Stimulated activated CD4-positive, alpha-beta T cell treated with anti-CD3 and anti-CD28 coated beads, Interleukin-12 subunit alpha, Interleukin-12 subunit beta, amount 100 ng/mL, for 4 hours (primary cell): ENCODE measurements around the gene ZNF638.
"Not testable (repeated sequence)": the region's sequence is repeated elsewhere in the genome, so short reads cannot be mapped to it uniquely, and the experiment has no call there.

Experiments
- DNase-seq: peaks from one replicate; pipeline ENCODE4 v3.0.0-alpha.2; 2020

The ZNF638 gene

GRCh38 chr2:71331581-71332434, at the start of gene ZNF638:
Gene ZNF638, plus strand, starts transcription at chr2:71331782. Its CDS starts 17,173 bp downstream, at chr2:71348955.
- DNase-seq = peak; percentile 91

- no peak for DNase-seq
These were observed 49.6 kb upstream of the ZNF638 start for GRCh38 chr2:71281950-71282349.

DNA sequence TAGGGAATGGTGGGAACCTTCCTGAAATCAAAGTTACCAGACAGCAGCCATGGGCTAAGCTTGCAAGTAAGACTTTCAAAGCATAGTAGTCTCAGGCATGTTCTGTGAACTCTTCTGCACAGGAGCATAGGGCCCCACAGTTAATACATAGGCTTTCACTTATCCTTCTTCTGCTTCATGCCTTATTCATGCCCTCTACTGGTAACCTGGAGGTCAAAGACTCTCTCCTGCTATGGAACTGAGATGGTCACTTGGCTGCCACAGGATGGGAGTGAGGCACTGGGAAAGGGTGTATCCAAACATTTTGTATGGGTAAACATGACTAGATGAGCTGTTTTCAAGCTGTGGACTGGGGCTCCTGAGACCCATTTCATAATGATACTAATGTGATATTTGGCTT, 49.1 kb upstream of the ZNF638 start:
- no peak for DNase-seq

DNA sequence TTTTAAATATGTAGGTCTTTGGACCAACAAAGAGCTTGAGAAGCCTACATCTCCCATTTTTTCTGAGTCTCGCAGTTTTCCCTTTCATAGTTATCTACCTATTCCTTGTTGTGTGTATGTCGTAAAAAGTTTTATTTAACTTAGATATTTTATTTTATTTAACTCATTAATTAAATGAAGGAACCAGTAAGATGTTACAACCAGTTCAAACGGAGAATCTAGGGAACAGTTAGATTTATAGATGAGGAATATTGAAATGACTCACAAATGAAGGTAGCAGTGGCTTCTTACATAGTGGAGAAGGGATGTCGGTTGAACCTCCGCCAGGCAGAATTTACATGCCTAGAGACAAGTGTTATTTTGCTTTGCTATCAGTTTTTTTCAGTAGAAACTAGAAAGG, 48.5 kb upstream of the ZNF638 start:
- no peak for DNase-seq

DNA sequence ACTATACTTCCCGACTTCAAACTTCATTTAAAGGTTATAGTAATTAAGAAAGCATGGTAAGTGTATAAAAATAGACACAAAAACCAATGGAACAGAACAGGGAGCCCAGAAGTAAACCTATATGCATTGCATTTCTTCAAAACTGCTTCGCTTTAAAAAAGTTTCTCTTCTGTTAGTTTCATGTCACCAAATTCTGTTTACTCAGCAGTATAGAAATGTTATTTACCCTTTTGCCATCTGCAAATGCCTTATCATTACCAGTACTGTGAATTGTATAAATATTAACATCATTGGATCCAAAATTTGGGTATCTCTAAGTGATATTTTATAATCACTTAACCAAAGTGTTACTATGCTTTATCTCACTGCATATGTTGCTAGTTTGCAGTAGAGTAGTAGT, 45.9 kb upstream of the ZNF638 start:
- no peak for DNase-seq

DNA sequence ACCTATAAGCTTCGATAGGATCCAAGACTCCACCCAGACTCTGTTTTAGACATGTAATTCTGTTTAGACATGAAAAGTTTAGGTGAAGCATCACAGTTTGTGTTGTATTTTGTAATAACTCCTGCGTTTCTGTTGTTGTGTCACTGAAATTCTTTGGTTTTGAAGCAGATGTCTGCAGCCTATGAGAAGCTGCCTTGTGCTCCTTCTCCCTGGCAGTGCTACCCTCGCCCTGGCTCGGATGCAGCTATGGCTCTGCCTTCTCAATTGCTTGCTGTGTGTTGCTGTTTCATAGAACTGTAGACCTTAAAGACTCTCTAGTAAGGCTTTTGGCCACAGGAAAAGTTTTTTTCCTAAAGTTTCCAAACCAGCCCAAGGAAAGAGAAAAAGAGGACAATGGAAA, 40.2 kb upstream of the ZNF638 start:
- no peak for DNase-seq

DNA sequence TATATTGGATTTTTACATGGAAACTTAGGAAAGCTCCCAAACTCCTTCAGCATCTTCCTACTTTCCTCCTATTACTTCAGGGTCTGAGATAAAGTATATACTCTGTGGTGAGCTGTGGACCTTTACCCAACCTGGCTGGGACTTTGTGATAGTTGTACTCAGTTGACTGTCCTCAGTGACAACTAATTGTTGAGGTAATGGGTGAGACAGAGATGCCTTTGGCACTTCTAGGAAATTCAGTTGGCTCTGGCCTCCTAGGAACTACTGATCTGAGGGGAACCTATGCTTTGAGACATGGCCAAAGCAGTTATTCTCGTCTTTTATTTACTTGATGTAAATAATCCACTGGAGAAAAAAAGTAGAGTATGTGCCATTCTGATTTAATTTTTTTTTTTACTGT, 39.4 kb upstream of the ZNF638 start:
- no peak for DNase-seq

DNA sequence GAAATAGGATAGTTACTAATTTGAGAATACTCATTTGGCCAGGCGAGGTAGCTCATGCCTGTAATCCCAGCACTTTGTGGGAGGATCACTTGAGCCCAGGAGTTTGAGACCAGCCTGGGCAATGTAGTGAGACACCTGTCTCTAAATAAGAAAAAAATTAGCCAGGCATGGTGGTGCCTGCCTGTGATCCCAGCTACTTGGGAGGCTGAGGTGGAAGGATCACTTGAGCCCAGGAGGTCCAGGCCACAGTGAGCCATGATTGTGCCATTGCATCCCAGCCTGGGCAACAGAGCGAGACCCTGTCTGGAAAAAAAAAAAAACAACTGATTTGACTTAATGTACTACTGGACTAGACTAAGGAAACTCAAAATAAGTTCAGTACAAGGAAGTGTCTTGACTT, 32.7 kb upstream of the ZNF638 start:
- DNase-seq = no peak

- DNase-seq = no peak
These were observed 32.1 kb upstream of the ZNF638 start for GRCh38 chr2:71299507-71299906.

DNA sequence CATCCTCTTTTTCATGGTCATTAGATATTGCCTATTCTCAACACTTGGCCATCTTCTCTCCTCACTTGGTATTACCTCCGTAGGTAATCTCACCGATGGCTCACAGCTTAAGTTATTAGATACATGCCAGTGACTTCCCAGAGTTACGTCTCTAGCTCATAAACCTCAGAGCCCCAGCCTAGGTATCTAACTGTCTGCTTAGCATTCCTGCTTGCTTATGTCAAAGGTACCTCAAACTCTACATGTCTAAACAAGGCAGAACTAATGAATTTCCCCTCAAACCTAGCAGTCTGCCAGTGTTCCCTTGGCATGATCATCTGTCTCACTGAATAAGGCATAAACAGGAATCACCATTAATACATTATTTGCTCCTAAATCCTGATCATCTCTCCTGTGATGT, 27.7 kb upstream of the ZNF638 start:
- DNase-seq = no peak

GRCh38 chr2:71306762-71307161, 24.8 kb upstream of the ZNF638 start:
- DNase-seq = no peak

DNA sequence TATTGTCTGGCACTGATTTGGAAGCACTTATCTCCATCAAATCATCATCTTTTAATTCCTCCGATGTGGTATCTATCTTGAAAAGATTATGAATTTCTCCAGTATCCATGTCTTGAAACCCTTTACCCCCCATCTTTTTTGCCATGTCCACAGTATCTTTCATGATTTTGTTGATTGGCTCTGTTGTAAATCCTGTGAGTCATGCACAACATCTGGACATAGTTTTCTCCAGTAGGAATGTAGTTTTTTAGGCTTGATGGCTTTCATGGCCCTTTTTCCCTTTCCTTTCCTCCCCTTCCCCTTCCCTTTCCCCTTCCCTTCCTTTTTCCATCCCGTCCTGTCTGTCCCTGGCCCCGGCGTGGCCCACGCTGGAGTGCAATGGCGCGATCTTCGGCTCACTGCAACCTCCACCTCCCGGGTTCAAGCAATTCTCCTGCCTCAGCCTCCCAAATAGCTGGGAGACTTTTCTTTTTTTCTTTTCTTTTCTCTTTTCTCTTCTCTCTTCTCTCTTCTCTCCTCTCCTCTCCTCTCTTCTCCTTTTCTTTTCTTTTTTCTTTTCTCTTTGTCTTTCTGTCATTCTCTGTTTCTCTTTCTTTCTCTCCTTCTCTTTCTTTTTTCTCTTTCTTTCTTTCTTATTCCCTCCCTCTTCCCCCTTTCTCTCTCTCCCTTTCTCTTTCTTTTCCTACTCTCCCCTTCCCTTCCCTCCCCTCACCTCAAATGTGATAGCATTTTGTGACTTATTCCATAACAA, 18.4 kb upstream of the ZNF638 start:
- no peak for DNase-seq

GRCh38 chr2:71317060-71317459, 14.5 kb upstream of the ZNF638 start:
- DNase-seq = no peak

- DNase-seq = not testable (repeated sequence)
These were observed 13.7 kb upstream of the ZNF638 start for GRCh38 chr2:71317900-71318299.

- DNase-seq = no peak
These were observed 8.2 kb upstream of the ZNF638 start for GRCh38 chr2:71323386-71323785.

DNA sequence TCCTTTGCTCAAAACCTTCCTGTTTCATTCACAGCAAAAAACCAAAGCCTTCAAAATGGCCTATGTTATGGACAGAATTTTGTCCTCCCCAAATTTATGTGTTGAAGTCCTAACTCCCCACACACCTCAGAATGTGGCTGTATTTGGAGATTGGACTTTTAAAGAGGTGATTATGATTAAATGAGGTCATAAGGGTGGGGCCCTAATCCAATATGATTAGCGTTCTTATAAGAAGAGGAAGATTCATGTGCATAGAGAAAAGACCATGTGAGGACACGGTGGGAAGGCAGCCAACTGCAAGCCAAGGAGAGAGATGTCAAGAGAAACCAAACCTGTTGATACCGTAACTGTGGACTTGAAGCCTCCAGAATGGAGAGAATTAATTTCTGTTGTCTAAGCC, 4.6 kb upstream of the ZNF638 start:
- no peak for DNase-seq

DNA sequence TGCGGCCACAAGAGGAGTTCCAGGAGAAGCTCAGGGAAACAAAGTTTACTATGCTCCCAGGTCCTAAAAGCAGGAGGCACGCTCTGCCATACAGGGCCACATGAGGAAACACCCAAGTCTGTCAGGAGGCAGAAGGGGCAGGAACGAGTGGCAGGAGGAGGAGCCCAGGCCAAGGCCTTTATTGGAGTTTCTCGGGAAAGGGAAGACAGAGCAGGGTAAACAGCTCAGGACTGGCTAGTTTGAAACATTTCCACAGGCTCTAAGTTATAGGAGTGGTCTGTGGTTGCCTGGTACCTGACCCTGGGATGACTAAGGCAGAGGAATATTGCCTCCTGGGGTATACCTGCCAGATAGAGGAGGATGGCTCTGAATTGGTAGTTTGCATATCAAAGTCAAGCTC, 3.7 kb upstream of the ZNF638 start:
- no peak for DNase-seq

DNA sequence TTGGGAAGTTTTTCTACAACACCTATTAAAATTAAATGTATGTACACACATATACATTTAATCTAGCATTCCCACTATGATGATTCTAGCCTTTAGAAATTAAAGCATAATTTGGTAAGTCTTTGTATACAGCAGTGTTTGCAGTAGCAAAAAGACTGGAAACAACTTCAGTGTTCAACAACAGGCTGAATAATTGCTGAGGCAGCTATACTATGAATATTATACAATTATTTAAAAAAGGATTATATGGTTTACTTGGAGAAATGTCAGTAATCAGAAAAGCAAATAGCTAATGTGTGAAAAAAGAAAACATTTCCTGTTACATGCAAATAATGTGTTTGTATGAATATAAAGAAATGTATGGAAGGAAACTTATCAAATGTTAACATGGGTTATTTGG, 1.4 kb upstream of the ZNF638 start:
- DNase-seq = no peak

DNA sequence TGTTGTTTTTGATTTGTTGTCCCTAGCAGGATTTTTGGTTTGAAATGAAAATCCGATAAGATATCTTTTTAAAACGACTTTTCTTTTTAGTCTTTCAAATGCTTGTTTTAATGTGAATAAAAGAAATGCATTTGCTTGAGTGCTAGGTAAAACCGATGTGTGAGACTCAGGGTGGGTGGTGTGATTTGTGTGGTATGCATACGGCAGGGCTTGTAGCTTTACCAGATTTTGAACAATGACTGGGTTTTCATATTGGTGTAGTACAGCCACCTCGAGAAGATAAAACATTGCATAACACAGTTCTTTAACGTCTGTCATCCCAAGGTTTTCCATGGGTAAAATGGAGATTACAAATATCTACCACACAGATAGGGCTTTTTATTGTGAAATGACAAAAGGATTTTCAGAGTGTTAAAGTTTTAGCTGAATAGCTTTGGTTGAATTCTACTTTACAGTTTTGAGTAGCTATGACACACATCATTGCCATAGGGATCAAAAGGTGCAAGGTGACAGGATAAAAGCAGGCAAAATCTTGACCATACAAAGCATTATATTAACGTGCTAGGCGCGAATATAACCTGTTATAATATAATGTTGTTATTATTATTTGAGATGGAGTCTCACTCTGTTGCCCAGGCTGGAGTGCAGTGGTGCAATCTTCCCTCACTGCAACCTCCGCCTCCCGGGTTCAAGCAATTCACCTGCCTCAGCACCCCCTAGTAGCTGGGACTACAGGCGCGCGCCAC, 824 bp upstream of the ZNF638 start:
- DNase-seq = no peak

GRCh38 chr2:71331331-71331580, 326 bp upstream of the ZNF638 start:
- DNase-seq = peak; percentile 24

- DNase-seq = no peak
These were observed 834 bp downstream of the ZNF638 start for GRCh38 chr2:71332435-71332796.

DNA sequence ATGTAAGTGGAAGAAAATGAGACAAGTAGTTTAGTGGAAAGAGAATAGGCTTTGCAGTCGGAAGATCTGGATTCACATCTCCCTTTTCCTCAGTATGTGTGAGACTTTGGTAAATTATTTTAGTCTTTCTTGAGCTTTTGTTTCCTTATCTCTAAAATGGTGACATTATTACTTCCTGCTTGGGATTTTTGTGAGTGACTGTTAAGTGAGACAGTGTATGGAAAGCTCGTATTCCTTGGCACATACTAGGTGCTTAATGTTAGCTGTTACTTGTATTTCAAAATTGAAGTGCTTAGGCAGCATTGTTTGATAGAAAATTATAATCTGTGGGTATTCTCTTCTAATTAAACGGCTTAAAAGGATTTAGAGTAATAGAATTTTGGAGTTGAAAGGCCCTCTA, 2.0 kb downstream of the ZNF638 start:
- DNase-seq = no peak

- DNase-seq = no peak
These were observed 4.8 kb downstream of the ZNF638 start for GRCh38 chr2:71336384-71336783.

GRCh38 chr2:71336802-71337201, 5.2 kb downstream of the ZNF638 start:
- DNase-seq = no peak
